SIG-M5 treated with dmso at 0.1 percent for 504 hours (cell line): ENCODE measurements around the gene CDC20.

Experiments
- DNase-seq: peaks from one replicate; lab custom pipeline; 2025; ENCODE audit not compliant: unreplicated experiment; lab: John Stamatoyannopoulos, UW

The CDC20 gene

GRCh38 chr1:43358746-43359693 is at the start of gene CDC20:
Gene CDC20 (plus strand): TSS chr1:43358981. CDS start chr1:43359216, 235 bp downstream.
- peak; percentile 97 for DNase-seq

GRCh38 chr1:43309405-43310025 is 49.3 kb upstream of the CDC20 start:
- DNase-seq: no peak

- no peak for DNase-seq
Observed at GRCh38 chr1:43311521-43311920, 47.3 kb upstream of the CDC20 start.

GRCh38 chr1:43312212-43312623 is 46.6 kb upstream of the CDC20 start:
- DNase-seq: no peak

- no peak for DNase-seq
Observed at GRCh38 chr1:43312663-43313515, 45.9 kb upstream of the CDC20 start.

GRCh38 chr1:43313771-43314170 is 45.0 kb upstream of the CDC20 start:
- DNase-seq: no peak

GRCh38 chr1:43314233-43314632 is 44.5 kb upstream of the CDC20 start:
- DNase-seq: no peak

- no peak for DNase-seq
Observed at GRCh38 chr1:43315481-43315880, 43.3 kb upstream of the CDC20 start.

GRCh38 chr1:43315963-43316737 is 42.6 kb upstream of the CDC20 start:
- no peak for DNase-seq

- DNase-seq: no peak
Observed at GRCh38 chr1:43316738-43317520, 41.9 kb upstream of the CDC20 start.

- no peak for DNase-seq
Observed at GRCh38 chr1:43317817-43318471, 40.8 kb upstream of the CDC20 start.

- DNase-seq: no peak
Observed at GRCh38 chr1:43318831-43319230, 40.0 kb upstream of the CDC20 start.

GRCh38 chr1:43319288-43319687 is 39.5 kb upstream of the CDC20 start:
- no peak for DNase-seq

- no peak for DNase-seq
Observed at GRCh38 chr1:43319766-43320165, 39.0 kb upstream of the CDC20 start.

- DNase-seq: no peak
Observed at GRCh38 chr1:43321331-43321891, 37.4 kb upstream of the CDC20 start.

GRCh38 chr1:43322506-43322905 is 36.3 kb upstream of the CDC20 start:
- no peak for DNase-seq

- DNase-seq: no peak
Observed at GRCh38 chr1:43324810-43325209, 34.0 kb upstream of the CDC20 start.

- DNase-seq: no peak
Observed at GRCh38 chr1:43325381-43325780, 33.4 kb upstream of the CDC20 start.
